ES-I3 (cell line): ENCODE results near the gene FTCD.
"Not testable (repeated sequence)": the region's sequence is repeated elsewhere in the genome, so short reads cannot be mapped to it uniquely, and the experiment has no call there.

ENCODE experiments used
- H3K36me3 ChIP-seq: 2 replicates; pipeline ENCODE4 v1.6.1; 2013; ENCODE audit warnings: mild to moderate bottlenecking, low read length, control low read depth, moderate library complexity; ENCODE audit not compliant: insufficient read depth
- H3K4me1 ChIP-seq: 2 replicates; pipeline ENCODE4 v1.6.1; 2013; ENCODE audit warnings: mild to moderate bottlenecking, control low read depth, low read length; ENCODE audit not compliant: insufficient read depth
- H3K9ac ChIP-seq: 2 replicates; pipeline ENCODE4 v1.6.1; 2013; ENCODE audit warnings: low read depth, mild to moderate bottlenecking, low read length, moderate library complexity
- H3K9me3 ChIP-seq: 2 replicates; pipeline ENCODE4 v1.6.1; 2013; ENCODE audit warnings: mild to moderate bottlenecking, low read length, moderate library complexity; ENCODE audit not compliant: control insufficient read depth, insufficient read depth

The FTCD gene

GRCh38 chr21:46155514-46156377, at the start of gene FTCD:
Gene FTCD (minus strand): TSS chr21:46155579. CDS start chr21:46155523, 56 bp downstream.
- Histone ChIP-seq H3K36me3 (no peaks in the 10 kb centered on the region), H3K9me3 (no peaks in the 10 kb centered on the region), H3K9ac (no peak within 1 kb of the TSS), H3K4me1 (no peaks in the 10 kb centered on the region)

GRCh38 chr21:46205166-46205565, 49.8 kb upstream of the FTCD start:
- H3K36me3 ChIP-seq, result peaks cover 11% of the 10 kb centered on the region
- H3K9ac ChIP-seq, result no peak overlapping the region
- peaks cover 4% of the 10 kb centered on the region; the same call in 1 of the 2 replicates for H3K4me1 ChIP-seq
- H3K9me3 ChIP-seq, result no peaks in the 10 kb centered on the region

- H3K9ac ChIP-seq, result no peak overlapping the region
- H3K9me3 ChIP-seq, result no peaks in the 10 kb centered on the region
- H3K36me3 ChIP-seq, result peaks cover 6% of the 10 kb centered on the region
- peaks cover 4% of the 10 kb centered on the region; the same call in 1 of the 2 replicates for H3K4me1 ChIP-seq
Measured at GRCh38 chr21:46203203-46203600, 47.8 kb upstream of the FTCD start.

GRCh38 chr21:46202592-46203202, 47.3 kb upstream of the FTCD start:
- Histone ChIP-seq H3K36me3 (peaks cover 6% of the 10 kb centered on the region), H3K9me3 (no peaks in the 10 kb centered on the region), H3K4me1 (peaks cover 4% of the 10 kb centered on the region; the same call in 1 of the 2 replicates), H3K9ac (no peak overlapping the region)

- H3K4me1 ChIP-seq, H3K9me3 ChIP-seq, H3K36me3 ChIP-seq, H3K9ac ChIP-seq: not testable (repeated sequence)
Measured at GRCh38 chr21:46200877-46201803, 45.8 kb upstream of the FTCD start.

- no peaks in the 10 kb centered on the region for H3K9me3 ChIP-seq
- peaks cover 6% of the 10 kb centered on the region for H3K36me3 ChIP-seq
- peaks cover 4% of the 10 kb centered on the region; the same call in 1 of the 2 replicates for H3K4me1 ChIP-seq
- no peak overlapping the region for H3K9ac ChIP-seq
Measured at GRCh38 chr21:46199436-46200373, 44.3 kb upstream of the FTCD start.

- H3K36me3 ChIP-seq, result peaks cover 6% of the 10 kb centered on the region; the same call in 1 of the 2 replicates
- H3K4me1 ChIP-seq, result no peaks in the 10 kb centered on the region
- H3K9me3 ChIP-seq, result no peaks in the 10 kb centered on the region
- H3K9ac ChIP-seq, result no peak overlapping the region
Measured at GRCh38 chr21:46196733-46197132, 41.4 kb upstream of the FTCD start.

GRCh38 chr21:46195595-46196195, 40.3 kb upstream of the FTCD start:
- Histone ChIP-seq H3K4me1 (no peaks in the 10 kb centered on the region; the same call in 1 of the 2 replicates), H3K9me3 (no peaks in the 10 kb centered on the region), H3K9ac (no peak overlapping the region), H3K36me3 (peaks cover 6% of the 10 kb centered on the region; the same call in 1 of the 2 replicates)

GRCh38 chr21:46194374-46195334, 39.3 kb upstream of the FTCD start:
- peaks cover 2% of the 10 kb centered on the region; the same call in 1 of the 2 replicates for H3K4me1 ChIP-seq
- H3K36me3 ChIP-seq, result peaks cover 4% of the 10 kb centered on the region; the same call in 1 of the 2 replicates
- H3K9ac ChIP-seq, result no peak overlapping the region
- H3K9me3 ChIP-seq, result no peaks in the 10 kb centered on the region

GRCh38 chr21:46193829-46194373, 38.5 kb upstream of the FTCD start:
- Histone ChIP-seq H3K9me3 (no peaks in the 10 kb centered on the region), H3K36me3 (peaks cover 4% of the 10 kb centered on the region; the same call in 1 of the 2 replicates), H3K4me1 (peaks cover 10% of the 10 kb centered on the region), H3K9ac (no peak overlapping the region)

GRCh38 chr21:46191686-46192575, 36.6 kb upstream of the FTCD start:
- H3K36me3 ChIP-seq, result peaks cover 4% of the 10 kb centered on the region; the same call in 1 of the 2 replicates
- H3K4me1 ChIP-seq, result peaks cover 23% of the 10 kb centered on the region
- H3K9ac ChIP-seq, result no peak overlapping the region
- no peaks in the 10 kb centered on the region for H3K9me3 ChIP-seq
